GM12873 (cell line): ENCODE results near the gene SDC1.

Experiments used
- CTCF ChIP-seq: IDR thresholded peaks from 2 replicates; pipeline ENCODE4 v1.5.1; 2012; ENCODE audit warnings: low read depth, mild to moderate bottlenecking, moderate library complexity, low read length, control low read depth; ENCODE audit not compliant: insufficient read depth; ENCODE audit errors: missing control alignments

SDC1 gene

DNA sequence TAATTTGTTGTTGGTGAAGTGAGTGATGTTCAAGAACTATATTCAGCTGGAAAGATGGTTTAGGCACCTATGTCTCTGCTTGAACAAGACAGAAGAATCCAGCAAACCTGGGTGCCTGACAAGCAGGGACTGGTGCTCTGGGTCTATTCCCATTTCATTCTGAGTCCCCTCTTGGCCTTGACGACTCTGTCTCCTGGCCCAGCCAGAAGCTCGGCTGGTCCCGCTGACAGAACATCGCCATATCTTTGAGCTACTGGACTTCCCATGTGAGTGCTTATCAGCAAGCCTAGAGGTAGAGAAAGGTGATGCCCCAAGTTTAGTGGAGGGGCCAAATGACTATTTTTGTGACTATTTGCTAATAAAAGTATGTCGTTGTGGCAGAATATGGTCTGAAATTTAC, 48.2 kb downstream of the SDC1 start:
- no peak for TF ChIP-seq CTCF

GRCh38 chr2:20175931-20176330, 49.0 kb downstream of the SDC1 start:
- TF ChIP-seq CTCF = no peak

GRCh38 chr2:20175267-20175666, 49.7 kb downstream of the SDC1 start:
- TF ChIP-seq CTCF = no peak

DNA sequence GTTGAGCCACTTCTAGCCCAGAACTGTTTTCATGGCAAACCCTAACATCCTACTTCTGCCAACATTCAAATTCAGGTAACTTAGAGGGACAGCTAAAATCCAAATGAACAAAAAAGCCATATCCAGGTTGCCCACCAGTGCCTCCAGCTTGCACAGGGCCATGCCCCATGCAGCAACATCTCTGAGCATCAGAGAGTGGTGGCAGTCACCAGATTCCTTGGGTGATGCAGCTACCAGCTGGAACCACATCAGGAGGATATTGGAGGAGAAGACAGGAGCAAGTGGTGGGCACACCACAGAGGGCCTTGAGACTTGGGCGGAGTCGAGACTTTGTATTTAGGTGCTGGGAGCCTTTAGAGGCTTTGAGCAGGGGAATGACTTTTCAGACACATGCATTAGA, 50.5 kb downstream of the SDC1 start:
- no peak for TF ChIP-seq CTCF

DNA sequence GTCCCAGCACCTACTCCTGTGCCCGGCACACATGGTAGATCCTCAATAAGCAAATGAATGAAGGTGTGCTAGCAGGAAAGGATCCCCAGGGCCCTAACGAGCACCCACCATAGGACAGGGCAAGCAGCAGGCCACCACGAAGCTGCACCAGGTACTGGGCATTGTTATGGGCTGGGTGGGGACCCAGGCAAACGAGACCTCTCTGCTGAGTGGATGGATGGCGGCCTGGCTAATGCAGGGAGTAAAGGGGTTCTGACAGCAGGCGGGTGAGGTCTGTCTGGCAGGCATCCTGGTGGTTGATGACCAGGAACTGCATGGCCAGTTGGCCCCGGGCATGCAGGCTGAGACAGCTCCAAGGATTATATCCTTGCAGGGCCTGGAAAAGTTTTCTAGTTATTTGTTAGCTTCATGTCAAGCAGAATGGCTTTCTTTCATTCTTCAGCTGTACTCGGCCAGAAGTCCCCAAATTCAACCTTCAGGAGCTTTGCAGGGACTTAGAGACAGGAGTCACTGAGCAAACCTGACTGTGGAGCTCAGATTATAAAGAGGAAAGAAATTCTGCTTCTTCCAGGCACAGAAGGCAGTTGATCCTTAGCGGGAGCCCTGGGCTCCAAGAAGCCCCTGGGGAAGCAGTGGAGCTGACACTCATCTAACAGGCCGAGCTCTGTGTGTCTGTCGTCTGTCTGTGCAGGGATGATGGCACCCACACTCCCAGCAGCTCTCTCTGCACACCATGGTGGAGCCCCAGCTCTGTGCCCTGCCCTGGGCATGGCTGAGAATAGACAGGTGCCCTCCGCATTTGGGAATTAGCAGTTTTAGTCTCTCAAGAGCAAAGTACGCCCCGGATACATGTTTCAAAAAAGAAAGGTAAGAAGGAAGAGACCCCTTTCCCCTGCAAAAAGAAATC, 51.2 kb downstream of the SDC1 start:
- TF ChIP-seq CTCF = no peak

- no peak for TF ChIP-seq CTCF
Measured at GRCh38 chr2:20173064-20173463, 51.9 kb downstream of the SDC1 start.

DNA sequence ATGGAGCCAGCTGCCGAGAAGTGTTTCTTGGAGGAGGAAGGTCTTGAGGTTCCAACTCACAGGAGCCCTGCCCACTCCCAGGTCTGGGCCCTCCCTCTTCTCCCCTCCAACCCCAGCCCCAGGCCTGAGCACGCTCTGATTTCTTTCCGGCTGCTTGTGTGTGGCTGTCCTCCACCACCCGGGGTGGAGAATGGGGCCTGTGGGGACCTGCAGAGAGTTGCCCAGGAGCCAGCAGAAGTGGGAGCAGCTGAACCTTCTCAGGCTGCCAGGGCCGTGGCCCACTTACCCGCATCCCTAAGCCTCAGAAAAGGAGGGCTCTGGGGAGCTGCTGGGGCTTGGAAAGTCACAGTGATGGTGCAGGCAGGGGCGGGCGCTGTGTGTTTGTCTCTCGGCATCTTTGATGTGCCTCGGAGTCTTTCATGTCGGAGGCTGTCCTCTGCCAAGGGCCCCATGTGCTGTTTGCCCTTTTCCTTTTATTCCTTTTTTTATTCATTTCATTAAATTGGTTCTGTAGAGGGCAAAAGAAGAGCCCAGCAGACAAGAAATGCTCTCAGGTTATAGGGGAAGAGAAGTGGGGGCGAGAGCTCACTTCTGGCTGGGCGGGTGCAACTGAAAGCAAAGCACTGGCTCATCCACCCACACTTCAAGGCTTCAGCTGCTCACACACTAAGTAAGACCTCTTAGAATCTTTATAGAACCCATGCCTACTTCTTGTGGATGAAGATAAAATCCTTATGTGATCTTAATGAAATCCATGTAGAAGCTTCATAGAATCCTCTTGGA, 52.5 kb downstream of the SDC1 start:
- TF ChIP-seq CTCF = no peak
